GM12875 (cell line): ENCODE data around the gene DNMT3A.
A peak's percentile ranks its signal among the peaks of the same experiment; 100 is the strongest.

ENCODE experiments used
- H3K4me3 ChIP-seq: one replicate; pipeline ENCODE4 v1.5.1; 2011; ENCODE audit warnings: low read depth, low read length, control low read depth
- TF ChIP-seq, protein P1 (sequence below): IDR thresholded peaks from 2 replicates; pipeline ENCODE4 v1.5.1; 2011; ENCODE audit warnings: low read depth, mild to moderate bottlenecking, control low read depth, inconsistent platforms, low read length, moderate library complexity, borderline replicate concordance; ENCODE audit not compliant: insufficient read depth

DNMT3A gene

DNA sequence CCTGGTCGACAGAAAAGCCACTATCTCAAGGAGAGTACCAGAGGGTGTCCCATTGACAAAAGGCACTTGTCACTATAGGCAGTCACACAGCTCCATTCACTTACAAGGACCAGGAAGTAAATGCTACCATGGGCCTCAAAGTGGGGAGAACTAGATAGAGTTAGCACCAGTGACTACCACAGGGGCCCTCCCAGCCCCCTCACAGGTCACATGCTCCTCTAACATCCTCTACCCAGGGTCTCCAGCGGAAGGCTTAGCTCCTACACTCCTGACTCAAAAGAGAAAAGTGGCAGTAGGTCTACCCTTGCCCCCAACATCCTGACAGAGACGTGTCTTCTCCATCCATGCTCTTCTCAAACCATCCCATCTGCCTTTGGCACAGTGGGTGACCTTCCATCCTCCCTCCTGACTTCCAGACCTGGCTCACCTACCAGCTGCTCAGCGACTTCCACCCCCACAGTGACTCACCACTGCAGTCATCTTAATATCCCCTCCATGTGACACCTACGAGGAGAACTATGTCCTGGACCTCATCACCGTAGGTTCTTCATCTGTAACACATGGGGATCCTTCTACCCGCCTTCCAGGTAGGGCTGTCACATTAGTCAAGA, 5.6 kb upstream of the DNMT3A start:
- TF ChIP-seq, protein P1, sequence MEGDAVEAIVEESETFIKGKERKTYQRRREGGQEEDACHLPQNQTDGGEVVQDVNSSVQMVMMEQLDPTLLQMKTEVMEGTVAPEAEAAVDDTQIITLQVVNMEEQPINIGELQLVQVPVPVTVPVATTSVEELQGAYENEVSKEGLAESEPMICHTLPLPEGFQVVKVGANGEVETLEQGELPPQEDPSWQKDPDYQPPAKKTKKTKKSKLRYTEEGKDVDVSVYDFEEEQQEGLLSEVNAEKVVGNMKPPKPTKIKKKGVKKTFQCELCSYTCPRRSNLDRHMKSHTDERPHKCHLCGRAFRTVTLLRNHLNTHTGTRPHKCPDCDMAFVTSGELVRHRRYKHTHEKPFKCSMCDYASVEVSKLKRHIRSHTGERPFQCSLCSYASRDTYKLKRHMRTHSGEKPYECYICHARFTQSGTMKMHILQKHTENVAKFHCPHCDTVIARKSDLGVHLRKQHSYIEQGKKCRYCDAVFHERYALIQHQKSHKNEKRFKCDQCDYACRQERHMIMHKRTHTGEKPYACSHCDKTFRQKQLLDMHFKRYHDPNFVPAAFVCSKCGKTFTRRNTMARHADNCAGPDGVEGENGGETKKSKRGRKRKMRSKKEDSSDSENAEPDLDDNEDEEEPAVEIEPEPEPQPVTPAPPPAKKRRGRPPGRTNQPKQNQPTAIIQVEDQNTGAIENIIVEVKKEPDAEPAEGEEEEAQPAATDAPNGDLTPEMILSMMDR, result no peak
- no peak overlapping the region for H3K4me3 ChIP-seq

- TF ChIP-seq, protein P1, result no peak
- no peak overlapping the region for H3K4me3 ChIP-seq
These were observed 1.6 kb upstream of the DNMT3A start for GRCh38 chr2:25343187-25343825.

GRCh38 chr2:25342372-25343186, 854 bp upstream of the DNMT3A start:
- TF ChIP-seq, protein P1, result peak; percentile 100
- peak overlapping the region; percentile 55 for H3K4me3 ChIP-seq

DNA sequence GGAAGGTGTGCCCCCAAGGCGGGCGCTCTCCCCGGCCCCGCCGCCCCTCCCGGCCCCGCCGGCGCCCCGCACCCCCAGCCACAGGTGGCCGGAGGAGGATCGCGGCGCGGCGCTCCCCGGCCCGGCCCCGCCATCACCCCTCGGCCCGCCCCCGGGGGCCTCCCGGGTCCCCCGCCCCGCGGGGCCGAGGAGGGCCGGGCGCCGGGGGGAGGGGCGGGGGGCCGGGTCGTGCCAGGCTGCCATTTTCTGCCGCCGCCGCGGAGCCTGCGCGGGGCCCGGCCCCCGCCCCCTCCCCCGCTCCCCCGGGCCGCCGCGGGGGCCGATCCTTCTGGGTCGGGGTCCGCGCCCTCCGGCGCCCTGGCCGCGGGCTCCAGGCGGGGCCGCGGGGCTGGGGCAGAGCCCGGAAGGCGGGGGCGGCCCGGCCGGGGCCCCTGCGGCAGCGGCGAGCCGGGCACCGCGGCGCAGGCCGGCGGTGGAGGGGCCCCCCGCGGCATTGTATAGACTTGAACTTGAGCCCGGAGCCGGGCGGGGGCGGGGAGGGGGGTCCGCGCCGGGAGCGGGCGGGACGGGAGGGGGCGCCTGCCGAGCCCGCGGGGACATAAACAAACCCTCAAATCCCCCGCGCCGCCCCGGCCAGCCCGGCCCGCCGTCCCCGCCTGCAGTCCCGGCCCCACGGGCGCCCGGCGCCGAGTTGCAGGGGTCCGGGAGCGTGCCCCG, 556 bp downstream of the DNMT3A start:
- peak overlapping the region; percentile 55 for H3K4me3 ChIP-seq
- TF ChIP-seq, protein P1, result no peak

DNA sequence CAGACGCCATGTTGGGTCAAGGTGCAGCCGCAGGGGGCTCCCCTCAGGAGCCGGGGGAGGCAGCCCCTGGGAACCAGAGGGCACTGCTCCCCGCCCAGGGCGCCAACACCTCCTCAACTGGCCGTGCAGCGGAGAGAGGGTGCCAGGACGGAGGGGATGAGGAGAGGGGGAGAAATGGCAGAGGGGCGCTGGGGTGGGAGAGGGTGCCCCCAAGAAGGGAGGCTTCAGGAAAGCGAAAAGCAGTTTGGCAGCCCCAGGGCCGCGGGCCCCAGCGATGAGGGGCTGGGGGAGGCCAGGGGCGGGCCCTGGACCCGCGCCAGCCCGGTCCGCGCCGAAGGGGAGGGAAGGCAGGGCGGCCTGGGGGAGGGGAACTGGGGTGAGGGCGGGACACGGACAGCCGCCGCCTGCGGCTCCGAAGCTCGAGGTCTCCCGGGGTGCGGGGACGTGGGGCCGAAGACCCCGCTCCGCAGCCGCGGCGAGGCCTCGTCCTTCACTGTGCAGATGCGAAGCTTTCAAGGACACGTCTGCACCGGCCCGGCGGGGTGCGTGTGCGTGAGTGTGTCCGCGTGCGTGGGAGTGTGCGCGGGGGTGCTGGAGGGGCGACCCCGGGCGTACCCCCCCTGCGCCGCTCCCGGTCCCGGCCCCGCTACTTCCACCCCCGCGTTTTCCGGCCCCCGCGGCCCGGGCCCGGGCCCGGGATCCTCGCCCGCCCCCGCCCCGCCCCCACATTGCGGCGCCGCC, 1.4 kb downstream of the DNMT3A start:
- peak overlapping the region; percentile 55 for H3K4me3 ChIP-seq
- TF ChIP-seq, protein P1, result no peak

DNA sequence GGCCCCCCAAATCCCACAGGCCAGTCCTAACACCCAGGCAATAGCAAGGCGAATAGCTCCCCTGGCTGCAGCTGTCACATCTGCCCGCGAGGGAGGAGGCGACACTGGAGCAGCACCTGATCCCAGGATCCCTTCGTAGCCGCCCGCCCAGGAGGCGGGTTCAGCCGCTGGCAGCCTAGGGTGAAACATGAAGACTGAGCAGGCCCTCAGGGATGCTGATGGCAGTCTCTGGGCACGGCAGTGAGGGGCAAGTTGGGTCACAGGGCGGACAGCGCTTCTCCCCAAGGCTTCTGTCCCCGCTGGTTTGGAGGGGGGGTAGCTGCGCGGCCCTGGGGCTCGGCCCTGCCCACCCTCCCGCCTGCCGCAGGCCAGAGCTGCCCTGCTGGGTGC, 1.9 kb downstream of the DNMT3A start:
- TF ChIP-seq, protein P1, result no peak
- no peak overlapping the region for H3K4me3 ChIP-seq
